A673 (cell line): ENCODE results near the gene ZNF324B.

ENCODE experiments used
- CTCF ChIP-seq: fragments of 300-800, 200-600 bp; sonication (generic); conservative IDR thresholded peaks from 2 replicates; pipeline ENCODE4 v1.5.1; 2017; ENCODE audit warnings: low read depth, mild to moderate bottlenecking, antibody characterized with exemption, low read length, moderate library complexity, mixed read lengths
- EZH2 ChIP-seq: fragments of 200-600 bp; sonication (generic); IDR thresholded peaks from 2 replicates; pipeline ENCODE4 v1.6.1; 2017; ENCODE audit warnings: borderline replicate concordance, low read depth, mild to moderate bottlenecking, mixed read lengths, antibody characterized with exemption, low read length; ENCODE audit not compliant: poor library complexity, severe bottlenecking

DNA sequence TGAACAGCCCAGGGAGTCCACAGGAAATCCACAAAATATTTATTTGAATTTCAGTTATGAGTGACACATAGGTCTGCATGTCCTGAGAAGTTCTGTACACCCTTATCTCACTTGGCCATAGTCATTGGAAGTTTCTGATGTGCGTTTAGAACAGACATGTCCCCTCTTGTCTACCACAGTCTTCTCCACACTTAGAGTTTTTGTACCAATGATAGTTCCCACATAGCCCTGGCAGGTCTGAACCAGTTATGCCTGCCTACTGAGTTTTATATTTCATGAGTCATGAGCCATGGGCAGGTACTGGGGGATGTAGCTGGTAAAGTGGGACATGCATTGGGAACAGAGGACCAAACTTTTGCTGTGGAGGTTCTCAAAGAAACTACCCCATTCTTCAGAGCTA lies 22.8 kb upstream of the ZNF324B start:
- TF ChIP-seq EZH2 (no peak), CTCF (no peak)
